HG03175 (cell line): ENCODE measurements around the gene KCNH8.
A peak's percentile ranks its signal among the peaks of the same experiment; 100 is the strongest.

Experiments used
- ATAC-seq: cut with Tn5 transposase; IDR thresholded peaks from one replicate; pipeline ENCODE4 v1.9.1; 2021; ENCODE audit warnings: mild to moderate bottlenecking, moderate library complexity; ENCODE audit not compliant: unreplicated experiment

KCNH8 gene

DNA sequence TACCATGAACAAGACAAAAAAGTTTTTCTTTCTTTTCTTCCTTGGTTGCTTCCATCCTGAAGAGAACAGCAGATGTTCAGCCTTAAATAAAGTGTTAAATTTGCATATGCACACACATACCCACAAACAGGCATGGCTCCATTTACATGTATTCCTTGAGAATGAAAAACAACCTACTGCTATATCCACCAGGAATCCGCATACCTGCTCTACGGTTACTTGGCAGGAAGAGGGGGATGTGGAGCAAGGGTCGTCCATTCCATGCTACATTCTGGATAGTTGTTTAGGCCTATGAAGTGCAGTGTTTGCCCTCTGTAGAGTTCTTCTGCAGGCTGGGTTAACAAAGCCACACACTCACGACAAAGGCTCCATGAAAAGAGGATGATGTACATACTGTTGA, 322.8 kb downstream of the KCNH8 start:
- ATAC-seq, result no peak

DNA sequence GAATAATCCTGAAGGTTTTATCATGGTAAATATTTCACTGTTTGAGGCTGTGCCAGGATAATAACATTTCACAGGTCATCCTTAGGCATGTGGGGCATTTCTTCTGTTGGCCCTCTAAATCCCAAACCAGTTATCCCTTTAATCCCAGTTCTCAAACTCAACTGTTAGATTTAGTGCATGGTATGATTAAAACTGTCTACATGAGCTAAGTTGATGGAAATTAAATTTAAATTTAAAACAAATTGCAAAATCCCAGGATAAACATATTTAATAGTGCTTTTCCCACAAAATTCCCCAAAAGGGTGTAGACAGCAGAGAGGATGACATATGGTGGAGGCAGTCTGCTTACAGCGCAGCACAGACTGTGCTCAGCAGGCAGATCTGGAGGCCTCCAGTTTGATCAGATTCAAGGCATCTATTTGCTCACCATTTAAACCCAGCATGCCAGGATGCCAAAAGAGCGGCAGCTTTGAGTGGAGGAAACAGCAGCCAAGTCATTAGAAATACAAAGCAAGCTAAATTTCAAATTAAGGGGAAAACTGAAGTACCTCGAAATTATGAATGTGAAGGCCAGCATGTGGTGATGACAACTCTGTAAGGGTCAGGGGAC, 325.8 kb downstream of the KCNH8 start:
- ATAC-seq, result no peak

- ATAC-seq, result no peak
Observed at GRCh38 chr3:19476281-19476680, 328.0 kb downstream of the KCNH8 start.

DNA sequence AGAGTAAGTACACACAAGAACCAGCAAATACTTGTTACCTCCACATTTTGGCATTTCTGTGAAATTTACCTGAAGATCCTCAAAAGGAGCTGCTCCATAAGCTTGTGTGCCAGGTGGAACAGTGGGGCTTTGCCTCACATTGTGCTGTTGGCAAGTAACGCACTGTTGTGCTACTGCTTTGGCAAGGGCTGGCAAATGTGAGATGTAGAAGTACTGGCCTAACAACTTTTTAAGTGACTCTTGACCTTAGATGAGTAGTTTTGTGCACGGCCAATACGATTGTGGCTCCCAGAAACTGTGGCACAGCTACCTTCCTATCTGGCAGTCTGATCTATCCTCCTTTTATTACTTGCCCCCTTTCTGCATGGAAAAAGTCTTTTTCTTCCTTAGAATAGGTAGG, 337.0 kb downstream of the KCNH8 start:
- no peak for ATAC-seq

DNA sequence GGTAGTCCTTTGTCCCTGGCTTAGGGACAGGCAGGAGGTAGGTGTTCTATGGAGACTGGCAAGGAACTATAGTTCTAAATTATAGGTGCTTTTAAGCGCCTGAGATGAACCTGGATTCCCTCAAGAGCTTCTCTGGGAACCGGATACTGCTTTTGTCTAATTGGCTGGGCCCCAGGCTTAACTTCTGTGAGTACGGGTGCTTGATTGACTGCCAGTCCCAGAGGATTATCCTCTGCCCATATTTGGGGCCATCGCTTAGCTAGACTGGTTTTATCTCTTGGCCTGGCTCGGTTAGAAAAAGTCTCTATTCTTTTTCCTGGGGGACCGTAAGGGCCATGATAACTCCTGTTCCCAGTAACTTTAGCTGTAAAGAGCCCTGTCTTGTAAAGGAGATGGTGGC, 339.1 kb downstream of the KCNH8 start:
- no peak for ATAC-seq

- no peak for ATAC-seq
Observed at GRCh38 chr3:19488939-19489338, 340.6 kb downstream of the KCNH8 start.

DNA sequence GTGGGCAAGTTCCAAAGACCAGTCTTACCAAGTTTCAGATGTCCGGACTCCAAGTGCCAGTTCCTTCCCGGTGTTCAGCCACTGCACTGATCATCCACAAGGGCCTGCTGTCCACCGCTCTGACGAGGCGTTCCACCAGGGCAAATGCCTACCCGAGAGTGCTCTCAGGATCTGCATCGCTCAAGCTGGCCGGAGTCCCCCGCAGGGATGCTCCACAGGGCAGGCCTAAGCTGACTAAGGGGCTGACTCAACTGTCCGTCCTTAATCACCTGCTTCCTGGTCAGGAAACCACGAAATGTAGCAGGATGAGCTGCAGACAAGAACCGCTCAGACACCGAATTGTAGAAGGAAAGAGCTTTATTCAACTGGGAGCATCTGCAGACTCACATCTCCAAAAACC, 341.6 kb downstream of the KCNH8 start:
- ATAC-seq, result no peak

DNA sequence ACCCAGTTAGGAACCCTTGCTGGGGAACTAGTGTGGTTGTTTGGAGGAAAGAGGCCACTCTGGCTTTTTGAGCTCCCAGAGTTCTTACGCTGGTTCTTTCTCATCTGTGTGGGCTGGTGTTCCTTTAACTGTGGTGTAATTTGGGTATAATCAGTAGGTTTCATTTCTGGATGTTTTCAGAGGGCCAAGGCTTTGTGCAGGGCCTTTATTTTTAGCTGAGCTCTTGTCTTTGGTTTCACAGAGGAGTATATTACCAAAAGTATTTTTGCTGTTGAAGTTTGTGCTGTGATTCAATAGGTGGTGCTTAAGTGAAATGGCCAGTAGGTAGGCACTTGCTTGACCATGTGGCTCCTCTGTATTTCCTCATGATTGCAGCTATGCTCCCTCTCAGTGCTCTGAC, 357.9 kb downstream of the KCNH8 start:
- no peak for ATAC-seq

DNA sequence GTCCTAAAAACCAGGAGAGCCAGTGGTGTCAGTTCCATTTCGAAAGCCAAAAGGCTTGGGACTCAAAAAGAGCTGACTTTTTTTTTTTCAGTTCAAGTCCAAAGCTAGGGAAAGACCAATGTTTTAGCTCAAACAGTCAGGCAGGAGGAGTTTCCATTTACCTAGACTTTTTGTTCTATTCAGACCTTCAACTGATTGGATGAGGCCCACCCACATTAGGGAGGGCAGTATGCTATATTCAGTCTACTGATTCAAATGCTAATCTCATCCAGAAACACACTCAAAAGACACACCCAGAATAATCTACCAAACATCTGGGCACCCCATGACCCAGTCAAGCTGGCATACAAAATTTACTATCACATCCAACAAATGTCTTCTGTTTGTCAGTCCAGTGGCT, 374.0 kb downstream of the KCNH8 start:
- ATAC-seq, result no peak

DNA sequence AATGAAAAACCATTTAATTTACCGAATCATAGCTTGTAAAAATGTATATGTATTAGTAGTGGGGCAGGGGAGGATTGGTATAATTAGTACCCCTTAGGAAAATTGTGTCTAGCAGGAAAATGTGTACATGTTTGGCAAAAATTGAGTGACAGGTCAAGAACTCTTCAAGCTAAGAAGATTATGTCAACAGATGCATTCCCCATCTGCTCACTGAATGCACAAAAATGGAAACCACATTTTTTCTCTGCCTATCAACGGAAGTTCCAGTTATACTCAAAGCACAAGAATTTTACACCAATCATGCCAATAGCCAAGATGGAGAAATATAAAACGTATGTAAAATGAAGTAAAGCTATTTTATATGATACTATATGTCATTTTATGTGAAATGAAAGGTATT, 377.8 kb downstream of the KCNH8 start:
- no peak for ATAC-seq

GRCh38 chr3:19527746-19528145, 379.4 kb downstream of the KCNH8 start:
- ATAC-seq, result no peak

GRCh38 chr3:19531426-19531825, 383.1 kb downstream of the KCNH8 start:
- no peak for ATAC-seq

GRCh38 chr3:19539518-19540392, 391.4 kb downstream of the KCNH8 start:
- ATAC-seq, result peak; percentile 73

GRCh38 chr3:19540464-19540863, 392.2 kb downstream of the KCNH8 start:
- ATAC-seq, result peak; percentile 39

DNA sequence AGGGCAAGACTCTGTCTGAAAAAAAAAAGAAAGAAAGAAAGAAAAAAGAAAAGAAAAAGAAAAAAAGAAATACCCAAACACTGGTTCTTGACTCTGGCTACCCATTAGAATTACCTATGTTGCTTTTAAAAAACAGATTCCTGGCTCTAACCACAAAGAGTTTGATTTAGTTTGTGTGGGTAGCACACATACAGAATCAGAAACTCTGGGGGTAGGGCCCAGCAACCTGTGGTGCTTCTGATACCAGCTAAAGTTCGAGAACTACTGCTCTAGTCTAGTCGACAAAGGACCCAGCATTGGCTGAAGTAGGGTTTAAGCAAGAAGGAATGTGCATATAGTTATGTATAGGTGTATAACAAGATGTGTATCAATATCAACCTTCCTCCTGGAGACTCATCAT, 393.0 kb downstream of the KCNH8 start:
- ATAC-seq, result no peak

DNA sequence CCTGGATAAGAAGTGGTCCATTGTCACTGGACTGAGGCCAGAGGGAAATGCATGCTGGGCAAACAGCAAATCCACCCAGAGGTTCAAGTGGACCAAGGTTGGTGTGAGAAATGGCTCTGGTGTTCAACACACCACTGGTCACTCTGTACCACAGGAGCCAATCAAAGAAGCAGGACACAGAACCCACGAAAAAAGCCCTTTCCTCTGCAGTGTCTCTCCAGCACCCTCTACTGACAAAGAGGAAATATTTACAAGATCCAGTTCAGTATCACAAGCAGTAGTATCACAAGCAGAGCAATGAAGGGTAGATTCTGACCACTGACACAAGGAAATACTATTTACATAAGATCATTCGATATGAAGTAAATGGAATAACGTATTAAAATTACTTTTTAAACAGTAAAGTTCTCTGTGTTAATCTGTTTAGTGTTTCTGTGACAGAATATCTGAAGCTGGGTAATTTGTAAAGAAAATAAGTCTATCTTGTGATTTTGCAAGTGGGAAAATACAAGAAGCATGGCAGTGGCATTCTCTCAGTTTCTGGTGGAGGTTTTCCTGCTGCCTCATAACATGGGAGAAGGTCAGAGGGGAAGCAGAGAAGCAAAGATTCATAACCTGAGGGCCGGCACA, 395.0 kb downstream of the KCNH8 start:
- peak; percentile 48 for ATAC-seq

GRCh38 chr3:19547665-19548464, 399.6 kb downstream of the KCNH8 start:
- ATAC-seq, result no peak

- ATAC-seq, result peak; percentile 95
Observed at GRCh38 chr3:19559724-19560442, 411.6 kb downstream of the KCNH8 start.

DNA sequence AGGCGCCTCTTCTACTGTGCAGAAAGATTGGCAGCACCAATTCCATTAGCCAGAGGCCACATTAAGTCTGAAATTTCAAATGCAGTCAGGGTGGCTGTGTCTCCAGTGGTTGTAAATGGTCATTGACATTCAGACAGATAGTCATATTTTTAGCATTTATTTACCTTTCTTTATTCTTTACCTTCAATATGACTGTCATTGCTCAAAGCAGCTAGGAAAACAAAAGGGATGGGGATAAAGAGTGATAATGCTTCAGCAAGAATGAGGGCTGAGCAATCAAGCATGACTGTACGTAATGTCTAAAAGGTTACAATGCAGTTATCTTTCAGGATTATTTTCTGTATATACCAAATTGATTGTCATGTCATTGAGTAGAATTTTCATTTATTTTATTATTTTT, 425.3 kb downstream of the KCNH8 start:
- no peak for ATAC-seq

DNA sequence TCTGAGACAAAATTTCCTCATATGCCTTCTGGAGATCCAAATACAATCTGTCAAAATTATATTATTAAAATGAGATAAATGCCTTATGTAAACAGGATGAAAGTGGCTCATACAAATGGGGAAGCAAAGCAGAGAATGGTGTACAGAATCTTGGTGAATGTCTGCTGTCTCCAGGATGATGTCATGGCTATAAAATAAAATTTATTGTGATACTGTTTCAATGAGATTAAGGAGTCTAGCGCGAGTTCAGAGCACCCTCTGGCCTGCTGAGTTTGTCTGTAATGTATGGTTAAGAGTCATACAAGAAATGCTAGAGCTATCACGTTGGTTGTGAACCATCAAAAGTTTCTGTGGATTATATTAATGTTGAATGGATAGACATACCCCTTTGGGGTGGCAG, 426.0 kb downstream of the KCNH8 start:
- no peak for ATAC-seq

DNA sequence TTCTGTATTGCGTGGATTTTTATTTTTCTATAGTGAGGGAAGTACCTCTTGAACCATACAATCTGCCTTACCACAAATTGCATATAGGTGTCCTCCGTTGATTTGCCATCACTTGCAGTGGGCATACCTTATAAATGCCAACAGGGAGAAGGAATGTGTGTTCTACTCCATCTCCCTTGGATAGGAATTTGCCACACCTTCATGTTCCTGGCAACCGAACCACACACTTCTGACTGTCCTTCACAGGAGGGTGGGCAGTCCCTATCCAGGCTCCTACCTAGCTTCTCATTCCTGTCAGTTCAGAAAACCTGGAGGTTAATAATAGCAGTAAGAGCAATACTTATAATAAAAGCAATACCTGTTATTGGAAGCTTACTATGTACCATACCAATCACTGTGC, 428.0 kb downstream of the KCNH8 start:
- no peak for ATAC-seq
